Smooth muscle cell (in vitro differentiated cells): ENCODE measurements around the gene DEFB113. TPM values are rescaled to one million over a fixed set of nuclear protein-coding genes. Genes with fewer than 3 reads are reported as not detected.

Experiments
- DNase-seq: peaks from one replicate; lab custom pipeline; 2025; ENCODE audit not compliant: unreplicated experiment; lab: John Stamatoyannopoulos, UW
- H2AFZ ChIP-seq: fragments of 200-600 bp; sonication (generic); 2 replicates; pipeline ENCODE4 v1.6.0; 2016; ENCODE audit warnings: antibody characterized with exemption, low read depth, mild to moderate bottlenecking
- H3F3A ChIP-seq: fragments of 200-600 bp; sonication (generic); 2 replicates; pipeline ENCODE4 v1.6.0; 2017; ENCODE audit warnings: antibody characterized with exemption, low read depth
- H3K27ac ChIP-seq: fragments of 200-600 bp; sonication (generic); 2 replicates; pipeline ENCODE4 v1.5.1; 2016; ENCODE audit warnings: low read depth, mild to moderate bottlenecking
- H3K27me3 ChIP-seq: fragments of 200-600 bp; sonication (generic); 2 replicates; pipeline ENCODE4 v1.6.1; 2016; ENCODE audit warnings: low read depth, mild to moderate bottlenecking
- H3K36me3 ChIP-seq: fragments of 200-600 bp; sonication (generic); 2 replicates; pipeline ENCODE4 v1.5.1; 2016; ENCODE audit warnings: low read depth
- H3K4me1 ChIP-seq: fragments of 200-600 bp; sonication (generic); 2 replicates; pipeline ENCODE4 v1.5.1; 2016; ENCODE audit warnings: low read depth
- H3K4me2 ChIP-seq: fragments of 200-600 bp; sonication (generic); 2 replicates; pipeline ENCODE4 v1.6.0; 2016; ENCODE audit warnings: mild to moderate bottlenecking
- H3K4me3 ChIP-seq: fragments of 200-600 bp; sonication (generic); 2 replicates; pipeline ENCODE4 v1.5.1; 2016; ENCODE audit warnings: mild to moderate bottlenecking
- H3K79me2 ChIP-seq: fragments of 200-600 bp; sonication (generic); 2 replicates; pipeline ENCODE4 v1.6.0; 2016; ENCODE audit warnings: low read depth, mild to moderate bottlenecking
- H3K9ac ChIP-seq: fragments of 200-600 bp; sonication (generic); 2 replicates; pipeline ENCODE4 v1.6.0; 2016; ENCODE audit warnings: low read depth
- H3K9me3 ChIP-seq: fragments of 200-600 bp; sonication (generic); replicated peaks from 2 replicates; pipeline ENCODE4 v1.5.1; 2016; ENCODE audit warnings: low read depth
- H4K20me1 ChIP-seq: fragments of 200-600 bp; sonication (generic); 2 replicates; pipeline ENCODE4 v1.6.0; 2016; ENCODE audit warnings: low read depth
- WGBS: methylation state at CpG from one replicate; pipeline ENCODE4 v1.1.7; 2016; ENCODE audit warnings: low lambda C conversion rate; 5-methylcytosine and 5-hydroxymethylcytosine counted together
- polyA plus RNA-seq: library from polyadenylated mRNA; unstranded; fragments of >200 nt; fragmentation: Nextera tagmentation; extraction: Ambion mirVana; gene quantifications from 2 replicates; pipeline ENCODE4 v1.2.1, GENCODE V29; 2016
- total RNA-seq: library from RNA; depleted of rRNA; stranded (reverse); fragments of >200 nt; gene quantifications from 2 replicates; pipeline ENCODE4 v1.2.3, GENCODE V29; 2014
- TF ChIP-seq, protein P1 (sequence below): fragments of 200-600 bp; sonication (generic); IDR thresholded peaks from 2 replicates; pipeline ENCODE4 v1.5.1; 2017; ENCODE audit warnings: borderline replicate concordance, mild to moderate bottlenecking, antibody characterized with exemption; ENCODE audit not compliant: insufficient read depth, poor library complexity, severe bottlenecking

The DEFB113 gene
- total and polyA plus RNA-seq, 2 experiments from 2014 or later = not detected

- Histone ChIP-seq H2AFZ (no peak overlapping the region), H3K36me3 (no peaks in the 10 kb centered on the region), H3K4me1 (peaks cover 6% of the 10 kb centered on the region)
These were observed 49.3 kb downstream of the DEFB113 start for GRCh38 chr6:49919935-49920644.

DNA sequence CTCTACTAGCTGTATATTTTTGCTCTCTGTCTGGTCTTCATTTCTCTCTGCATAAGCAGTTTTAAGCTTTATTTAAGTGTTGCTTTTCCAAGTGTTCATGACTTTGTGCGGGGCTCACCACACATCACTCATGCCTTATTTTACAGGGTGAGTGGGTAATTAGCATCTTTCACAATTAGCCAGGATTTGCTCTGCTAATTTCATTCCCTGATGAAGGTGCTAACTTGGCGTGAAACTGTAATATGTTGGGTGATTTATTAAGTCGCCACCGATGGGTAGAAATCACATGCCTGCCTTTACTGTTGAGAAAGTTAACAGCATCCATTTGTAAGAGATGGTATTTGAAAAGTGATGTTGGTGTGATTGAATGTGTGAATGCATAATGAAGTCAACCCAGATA, 50.2 kb downstream of the DEFB113 start:
- Histone ChIP-seq H3K4me3 (no peak overlapping the region), H3K9me3 (no peaks in the 10 kb centered on the region), H3K27me3 (no peaks in the 10 kb centered on the region), H3K4me2 (no peak overlapping the region), H3K79me2 (no peaks in the 10 kb centered on the region), H3K36me3 (no peaks in the 10 kb centered on the region), H4K20me1 (no peaks in the 10 kb centered on the region), H3K9ac (no peak overlapping the region), H3F3A (no peaks in the 10 kb centered on the region), H3K27ac (no peak overlapping the region), H2AFZ (no peak overlapping the region), H3K4me1 (peaks cover 6% of the 10 kb centered on the region)
- WGBS = 83% methylated on average over 4 of the region's 4 CpGs
- no peak for DNase-seq
- TF ChIP-seq, protein P1, sequence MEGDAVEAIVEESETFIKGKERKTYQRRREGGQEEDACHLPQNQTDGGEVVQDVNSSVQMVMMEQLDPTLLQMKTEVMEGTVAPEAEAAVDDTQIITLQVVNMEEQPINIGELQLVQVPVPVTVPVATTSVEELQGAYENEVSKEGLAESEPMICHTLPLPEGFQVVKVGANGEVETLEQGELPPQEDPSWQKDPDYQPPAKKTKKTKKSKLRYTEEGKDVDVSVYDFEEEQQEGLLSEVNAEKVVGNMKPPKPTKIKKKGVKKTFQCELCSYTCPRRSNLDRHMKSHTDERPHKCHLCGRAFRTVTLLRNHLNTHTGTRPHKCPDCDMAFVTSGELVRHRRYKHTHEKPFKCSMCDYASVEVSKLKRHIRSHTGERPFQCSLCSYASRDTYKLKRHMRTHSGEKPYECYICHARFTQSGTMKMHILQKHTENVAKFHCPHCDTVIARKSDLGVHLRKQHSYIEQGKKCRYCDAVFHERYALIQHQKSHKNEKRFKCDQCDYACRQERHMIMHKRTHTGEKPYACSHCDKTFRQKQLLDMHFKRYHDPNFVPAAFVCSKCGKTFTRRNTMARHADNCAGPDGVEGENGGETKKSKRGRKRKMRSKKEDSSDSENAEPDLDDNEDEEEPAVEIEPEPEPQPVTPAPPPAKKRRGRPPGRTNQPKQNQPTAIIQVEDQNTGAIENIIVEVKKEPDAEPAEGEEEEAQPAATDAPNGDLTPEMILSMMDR = no peak

More at GRCh38 chr6:49919935-49920644, 49.3 kb downstream of the DEFB113 start:
- Histone ChIP-seq H3K27me3 (no peaks in the 10 kb centered on the region), H3K27ac (no peak overlapping the region), H3F3A (no peaks in the 10 kb centered on the region), H3K9ac (no peak overlapping the region), H3K79me2 (no peaks in the 10 kb centered on the region), H3K4me3 (no peak overlapping the region), H3K4me2 (no peak overlapping the region), H4K20me1 (no peaks in the 10 kb centered on the region), H3K9me3 (no peaks in the 10 kb centered on the region)
- TF ChIP-seq, protein P1 = no peak
- no peak for DNase-seq
- 90% methylated on average over 5 of the region's 5 CpGs for WGBS

DNA sequence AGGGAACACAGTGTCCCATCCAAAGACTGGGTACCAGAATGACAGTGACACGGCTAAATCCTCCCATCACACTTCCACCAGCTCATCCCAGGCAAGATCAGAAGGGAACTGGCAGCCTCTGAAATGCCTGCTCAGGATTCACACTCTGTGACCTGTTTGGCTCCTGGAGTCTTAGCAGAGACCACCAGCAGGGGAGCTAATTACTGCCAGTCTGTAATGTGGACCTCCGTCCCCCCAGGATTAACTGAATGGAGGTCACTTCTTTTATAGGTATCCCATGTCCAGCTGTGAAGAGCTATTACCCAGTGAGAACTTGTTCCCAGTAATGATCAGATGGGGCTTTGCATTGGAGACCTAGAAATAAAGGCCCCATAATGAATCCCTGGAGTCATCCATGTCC, 50.6 kb downstream of the DEFB113 start:
- peaks cover 6% of the 10 kb centered on the region for H3K4me1 ChIP-seq
- no peak overlapping the region for H3K9ac ChIP-seq
- H3K36me3 ChIP-seq = no peaks in the 10 kb centered on the region
- 46% methylated on average over 2 of the region's 2 CpGs for WGBS
- H3K79me2 ChIP-seq = no peaks in the 10 kb centered on the region
- H3K27ac ChIP-seq = no peak overlapping the region
- no peak for DNase-seq
- TF ChIP-seq, protein P1 = no peak
- H3K27me3 ChIP-seq = no peaks in the 10 kb centered on the region
- no peak overlapping the region for H2AFZ ChIP-seq
- H3K4me3 ChIP-seq = no peak overlapping the region
- no peaks in the 10 kb centered on the region for H3K9me3 ChIP-seq
- H3F3A ChIP-seq = no peaks in the 10 kb centered on the region
- H4K20me1 ChIP-seq = no peaks in the 10 kb centered on the region
- H3K4me2 ChIP-seq = no peak overlapping the region

Other genes with a start within 250 kb of the DEFB113 start
- 1.7 and 4.3 TPM in 2 replicates for gene CRISP3, start 225.2 kb downstream of the DEFB113 start, total RNA-seq
- gene CRISP3, start 225.2 kb downstream of the DEFB113 start, polyA plus RNA-seq = 1.1 TPM in 1 of 2 replicates, not detected in the other
- 0.09 TPM in 1 of 2 replicates, not detected in the other for gene PGK2, start 182.3 kb downstream of the DEFB113 start, total RNA-seq
- gene PGK2, start 182.3 kb downstream of the DEFB113 start, polyA plus RNA-seq = not detected in 2 replicates
- not detected in 2 replicates for gene CRISP1, start 103.1 kb downstream of the DEFB113 start, total RNA-seq
- gene CRISP1, start 103.1 kb downstream of the DEFB113 start, polyA plus RNA-seq = not detected in 2 replicates
- not detected in 2 replicates for gene DEFB114, start 5.5 kb downstream of the DEFB113 start, total RNA-seq
- gene DEFB114, start 5.5 kb downstream of the DEFB113 start, polyA plus RNA-seq = not detected in 2 replicates
- not detected in 2 replicates for gene DEFB110, start 52.4 kb upstream of the DEFB113 start, total RNA-seq
- not detected in 2 replicates for gene DEFB110, start 52.4 kb upstream of the DEFB113 start, polyA plus RNA-seq
- gene DEFB112, start 80.3 kb upstream of the DEFB113 start, total RNA-seq = not detected in 2 replicates
- not detected in 2 replicates for gene DEFB112, start 80.3 kb upstream of the DEFB113 start, polyA plus RNA-seq